D721Med (cell line): ENCODE data around the gene QTRT2.

Experiments used
- DNase-seq: peaks from one replicate; pipeline ENCODE4 v3.0.0; 2011; ENCODE audit warnings: low spot score; ENCODE audit not compliant: insufficient read length
- FAIRE-seq: peaks from 2 replicates; lab custom pipeline; 2011; peaks lifted over from hg19 to GRCh38; lab: Jason Lieb, UNC
- TF ChIP-seq, protein P1 (sequence below): IDR thresholded peaks from 2 replicates; pipeline ENCODE4 v1.5.1; 2012; ENCODE audit warnings: mild to moderate bottlenecking, control low read depth; ENCODE audit not compliant: insufficient read depth; ENCODE audit errors: missing control alignments

Gene QTRT2

GRCh38 chr3:114089675-114090074 is 33.1 kb downstream of the QTRT2 start:
- DNase-seq, result peak; percentile 30
- peak; percentile 77 for FAIRE-seq
- TF ChIP-seq, protein P1, sequence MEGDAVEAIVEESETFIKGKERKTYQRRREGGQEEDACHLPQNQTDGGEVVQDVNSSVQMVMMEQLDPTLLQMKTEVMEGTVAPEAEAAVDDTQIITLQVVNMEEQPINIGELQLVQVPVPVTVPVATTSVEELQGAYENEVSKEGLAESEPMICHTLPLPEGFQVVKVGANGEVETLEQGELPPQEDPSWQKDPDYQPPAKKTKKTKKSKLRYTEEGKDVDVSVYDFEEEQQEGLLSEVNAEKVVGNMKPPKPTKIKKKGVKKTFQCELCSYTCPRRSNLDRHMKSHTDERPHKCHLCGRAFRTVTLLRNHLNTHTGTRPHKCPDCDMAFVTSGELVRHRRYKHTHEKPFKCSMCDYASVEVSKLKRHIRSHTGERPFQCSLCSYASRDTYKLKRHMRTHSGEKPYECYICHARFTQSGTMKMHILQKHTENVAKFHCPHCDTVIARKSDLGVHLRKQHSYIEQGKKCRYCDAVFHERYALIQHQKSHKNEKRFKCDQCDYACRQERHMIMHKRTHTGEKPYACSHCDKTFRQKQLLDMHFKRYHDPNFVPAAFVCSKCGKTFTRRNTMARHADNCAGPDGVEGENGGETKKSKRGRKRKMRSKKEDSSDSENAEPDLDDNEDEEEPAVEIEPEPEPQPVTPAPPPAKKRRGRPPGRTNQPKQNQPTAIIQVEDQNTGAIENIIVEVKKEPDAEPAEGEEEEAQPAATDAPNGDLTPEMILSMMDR, result no peak

DNA sequence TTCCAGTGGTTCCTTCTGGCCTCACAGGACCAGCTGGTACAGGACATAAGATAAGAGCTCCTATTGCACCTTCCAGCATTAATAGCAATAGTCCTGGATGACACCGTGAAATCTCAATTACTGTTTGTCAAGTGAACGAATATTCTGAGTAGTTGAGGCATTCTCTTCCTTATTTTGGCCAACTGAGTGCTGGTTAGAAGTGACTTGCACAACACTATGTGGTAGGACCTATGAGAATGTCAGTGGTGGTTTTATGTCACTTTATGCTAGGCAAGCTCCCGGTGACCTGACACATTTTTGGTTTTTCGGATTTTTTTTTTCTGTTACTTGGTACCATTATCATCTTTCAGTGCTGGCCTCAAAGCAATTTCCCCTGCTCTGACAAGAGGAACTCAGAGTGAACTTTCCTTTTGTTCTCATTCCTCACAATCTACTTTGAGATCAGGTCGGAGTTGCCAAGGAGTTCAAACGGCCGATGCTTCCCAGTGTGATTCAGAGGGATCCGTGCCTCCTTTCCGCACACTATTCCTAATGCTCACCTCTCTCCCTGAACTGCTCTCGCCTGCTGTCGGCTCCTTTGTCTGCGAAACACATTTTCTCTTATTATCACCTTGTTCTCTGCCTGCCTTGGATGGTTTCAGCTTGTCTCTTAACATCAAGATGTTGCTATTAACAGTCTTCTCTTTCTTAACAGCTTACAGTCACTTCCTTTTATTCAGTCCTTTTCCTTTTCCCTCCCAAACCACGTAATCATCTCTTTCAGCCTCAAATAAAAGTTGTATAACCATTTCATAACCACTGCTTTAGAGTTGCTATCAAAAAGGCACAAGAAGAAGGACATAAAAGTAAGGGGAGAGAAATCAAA is 35.8 kb downstream of the QTRT2 start:
- TF ChIP-seq, protein P1, result no peak
- DNase-seq (no peak), FAIRE-seq (no peak)

DNA sequence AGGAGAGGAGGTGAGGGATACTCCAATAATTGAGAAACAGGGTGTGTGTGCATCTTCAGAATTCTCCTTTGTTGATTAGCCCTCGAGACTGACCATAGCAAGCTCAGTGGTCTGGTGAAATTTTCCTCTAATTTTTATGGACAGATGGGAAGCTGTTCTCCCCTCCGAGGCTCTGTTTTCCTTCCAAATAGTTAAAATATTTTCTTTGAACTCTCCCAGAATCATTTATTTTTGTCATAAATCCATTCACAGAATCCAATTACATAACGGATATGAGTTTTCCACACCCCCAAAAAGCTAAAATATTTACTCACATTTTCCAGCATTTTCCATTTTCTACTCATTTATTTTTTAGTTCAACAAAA is 36.5 kb downstream of the QTRT2 start:
- no peak for FAIRE-seq
- DNase-seq, result no peak
- TF ChIP-seq, protein P1, result no peak

- TF ChIP-seq, protein P1, result no peak
- FAIRE-seq (no peak), DNase-seq (no peak)
Observed at GRCh38 chr3:114093596-114093995, 37.1 kb downstream of the QTRT2 start.

GRCh38 chr3:114095796-114096195 is 39.3 kb downstream of the QTRT2 start:
- DNase-seq (no peak), FAIRE-seq (no peak)
- TF ChIP-seq, protein P1, result no peak

DNA sequence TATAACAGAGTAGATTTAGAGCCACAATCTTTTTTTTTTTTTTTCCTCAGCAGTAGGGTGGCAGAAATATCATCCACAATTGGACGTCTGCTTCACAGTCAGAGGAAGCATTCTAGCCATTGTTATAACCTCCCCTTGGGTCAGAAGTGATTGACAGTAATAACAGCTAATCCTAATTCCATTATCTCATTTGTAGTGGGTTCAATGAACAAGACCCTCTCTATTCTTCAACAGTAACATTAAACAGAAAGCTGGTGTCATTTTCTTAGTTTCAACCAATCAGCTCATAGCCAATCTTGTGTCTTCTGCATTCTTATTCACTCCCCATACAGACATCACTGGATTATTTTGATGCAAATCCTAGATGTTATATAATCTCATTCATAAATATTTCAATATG is 44.6 kb downstream of the QTRT2 start:
- DNase-seq, result no peak
- FAIRE-seq, result no peak
- TF ChIP-seq, protein P1, result no peak

DNA sequence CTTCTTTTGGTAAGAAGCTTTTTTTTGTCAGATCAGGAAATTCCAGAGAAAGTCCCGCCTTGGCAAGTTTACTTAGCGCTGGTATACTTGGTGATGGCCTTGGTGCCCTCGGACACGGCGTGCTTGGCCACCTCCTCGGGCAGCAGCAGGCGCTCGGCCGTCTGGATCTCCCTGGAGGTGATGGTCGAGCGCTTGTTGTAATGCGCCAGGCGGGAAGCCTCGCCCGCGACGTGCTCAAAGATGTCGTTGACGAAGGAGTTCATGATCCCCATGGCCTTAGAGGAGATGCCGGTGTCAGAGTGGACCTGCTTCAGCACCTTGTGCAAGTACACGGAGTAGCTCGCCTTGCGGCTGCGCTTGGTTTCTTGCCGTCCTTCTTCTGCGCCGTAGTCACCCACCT is 46.6 kb downstream of the QTRT2 start:
- TF ChIP-seq, protein P1, result no peak
- DNase-seq (no peak), FAIRE-seq (no peak)
